Measurements from ENCODE around the gene ZPBP2. TPM values are rescaled to one million over a fixed set of nuclear protein-coding genes. Genes with fewer than 3 reads are reported as not detected.

ZPBP2 gene
- polyA plus RNA-seq, 1 donor (not counting 4 experiments of a cell fraction or from before 2014, with no cell fraction given): not detected

- no peaks in the 10 kb centered on the region for H4K20me1 ChIP-seq (ENCODE audit: control insufficient read depth, extremely low read depth, insufficient read depth, low read length)
- H3K9me1 ChIP-seq (ENCODE audit: control insufficient read depth, extremely low read depth, insufficient read depth, low read length): no peaks in the 10 kb centered on the region
- H3K9me3 ChIP-seq (ENCODE audit: control insufficient read depth, low read depth, low read length): no peaks in the 10 kb centered on the region
- no peaks in the 10 kb centered on the region for H3K36me3 ChIP-seq (ENCODE audit: control insufficient read depth in 2 of 2, extremely low read depth in 1 of 2, insufficient read depth in 2 of 2, low read length in 2 of 2)
- H3K9ac ChIP-seq (ENCODE audit: control insufficient read depth, extremely low read depth, insufficient read depth, low read length): no peak overlapping the region
- DNase-seq (ENCODE audit: low read depth, low spot score) (no peak), FAIRE-seq (no peak)
- no peaks in the 10 kb centered on the region for H3K79me2 ChIP-seq (ENCODE audit: control insufficient read depth, insufficient read depth, low read length)
- H3K27ac ChIP-seq (ENCODE audit: control insufficient read depth, insufficient read depth, low read length): no peak overlapping the region
- no peaks in the 10 kb centered on the region for H3K4me1 ChIP-seq (ENCODE audit: control insufficient read depth, extremely low read depth, insufficient read depth, low read length)
- dilution Hi-C loops (cut with MboI; ENCODE audit: extremely low pct_ligation_motif_present, low sequenced_read_pairs): no loop called here
- peaks cover 17% of the 10 kb centered on the region for H3K27me3 ChIP-seq (ENCODE audit: control insufficient read depth, extremely low read depth, insufficient read depth, low read length)
- no peak overlapping the region for H3K4me3 ChIP-seq (ENCODE audit: control insufficient read depth in 2 of 3, extremely low read depth in 1 of 3, insufficient read depth in 2 of 3, low read depth in 1 of 3, low read length in 3 of 3)
- TF ChIP-seq EZH2 (IDR thresholded peaks at IDR 0.05; ENCODE audit: low read length): no peak
- TF ChIP-seq, protein P1, sequence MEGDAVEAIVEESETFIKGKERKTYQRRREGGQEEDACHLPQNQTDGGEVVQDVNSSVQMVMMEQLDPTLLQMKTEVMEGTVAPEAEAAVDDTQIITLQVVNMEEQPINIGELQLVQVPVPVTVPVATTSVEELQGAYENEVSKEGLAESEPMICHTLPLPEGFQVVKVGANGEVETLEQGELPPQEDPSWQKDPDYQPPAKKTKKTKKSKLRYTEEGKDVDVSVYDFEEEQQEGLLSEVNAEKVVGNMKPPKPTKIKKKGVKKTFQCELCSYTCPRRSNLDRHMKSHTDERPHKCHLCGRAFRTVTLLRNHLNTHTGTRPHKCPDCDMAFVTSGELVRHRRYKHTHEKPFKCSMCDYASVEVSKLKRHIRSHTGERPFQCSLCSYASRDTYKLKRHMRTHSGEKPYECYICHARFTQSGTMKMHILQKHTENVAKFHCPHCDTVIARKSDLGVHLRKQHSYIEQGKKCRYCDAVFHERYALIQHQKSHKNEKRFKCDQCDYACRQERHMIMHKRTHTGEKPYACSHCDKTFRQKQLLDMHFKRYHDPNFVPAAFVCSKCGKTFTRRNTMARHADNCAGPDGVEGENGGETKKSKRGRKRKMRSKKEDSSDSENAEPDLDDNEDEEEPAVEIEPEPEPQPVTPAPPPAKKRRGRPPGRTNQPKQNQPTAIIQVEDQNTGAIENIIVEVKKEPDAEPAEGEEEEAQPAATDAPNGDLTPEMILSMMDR (optimal IDR thresholded peaks at IDR 0.05 in 1 of 3, IDR thresholded peaks at IDR 0.05 in 1 of 3, conservative IDR thresholded peaks at IDR 0.05 in 1 of 3; ENCODE audit: extremely low read depth in 1 of 3, insufficient read depth in 2 of 3, low read length in 3 of 3): no peak
- no peak overlapping the region for H2AFZ ChIP-seq (ENCODE audit: control insufficient read depth, low read length)
- no peak overlapping the region for H3K4me2 ChIP-seq (ENCODE audit: control insufficient read depth, extremely low read depth, insufficient read depth, low read depth, low read length)
Measured at GRCh38 chr17:39841134-39841683, 26.8 kb upstream of the ZPBP2 start.

- TF ChIP-seq, protein P1 (optimal IDR thresholded peaks at IDR 0.05 in 1 of 3, IDR thresholded peaks at IDR 0.05 in 1 of 3, conservative IDR thresholded peaks at IDR 0.05 in 1 of 3; ENCODE audit: extremely low read depth in 1 of 3, insufficient read depth in 2 of 3, low read length in 3 of 3): no peak
- no peak for TF ChIP-seq EZH2 (IDR thresholded peaks at IDR 0.05; ENCODE audit: low read length)
Measured at GRCh38 chr17:39845052-39845846, 22.8 kb upstream of the ZPBP2 start.

More at GRCh38 chr17:39845052-39845846, 22.8 kb upstream of the ZPBP2 start:
- no peak overlapping the region for H2AFZ ChIP-seq (ENCODE audit: control insufficient read depth, low read length)
- no peak for DNase-seq (ENCODE audit: low read depth, low spot score)
- no peak for FAIRE-seq
- H3K27ac ChIP-seq (ENCODE audit: control insufficient read depth, insufficient read depth, low read length): no peak overlapping the region
- no peaks in the 10 kb centered on the region for H3K79me2 ChIP-seq (ENCODE audit: control insufficient read depth, insufficient read depth, low read length)
- no peaks in the 10 kb centered on the region for H3K4me1 ChIP-seq (ENCODE audit: control insufficient read depth, extremely low read depth, insufficient read depth, low read length)
- dilution Hi-C loops (cut with MboI; ENCODE audit: extremely low pct_ligation_motif_present, low sequenced_read_pairs): no loop called here
- H3K4me2 ChIP-seq (ENCODE audit: control insufficient read depth, extremely low read depth, insufficient read depth, low read depth, low read length): no peak overlapping the region
- H3K27me3 ChIP-seq (ENCODE audit: control insufficient read depth, extremely low read depth, insufficient read depth, low read length): peaks cover 34% of the 10 kb centered on the region
- no peaks in the 10 kb centered on the region for H3K9me3 ChIP-seq (ENCODE audit: control insufficient read depth, low read depth, low read length)
- H3K9me1 ChIP-seq (ENCODE audit: control insufficient read depth, extremely low read depth, insufficient read depth, low read length): no peaks in the 10 kb centered on the region
- no peak overlapping the region for H3K4me3 ChIP-seq (ENCODE audit: control insufficient read depth in 2 of 3, extremely low read depth in 1 of 3, insufficient read depth in 2 of 3, low read depth in 1 of 3, low read length in 3 of 3)
- no peaks in the 10 kb centered on the region for H4K20me1 ChIP-seq (ENCODE audit: control insufficient read depth, extremely low read depth, insufficient read depth, low read length)
- H3K9ac ChIP-seq (ENCODE audit: control insufficient read depth, extremely low read depth, insufficient read depth, low read length): no peak overlapping the region
- no peaks in the 10 kb centered on the region for H3K36me3 ChIP-seq (ENCODE audit: control insufficient read depth in 2 of 2, extremely low read depth in 1 of 2, insufficient read depth in 2 of 2, low read length in 2 of 2)

All from keratinocyte (primary cell).